Measurements from ENCODE around the gene POTEF.
"Not testable (repeated sequence)": the region's sequence is repeated elsewhere in the genome, so short reads cannot be mapped to it uniquely, and the experiment has no call there.

DNA sequence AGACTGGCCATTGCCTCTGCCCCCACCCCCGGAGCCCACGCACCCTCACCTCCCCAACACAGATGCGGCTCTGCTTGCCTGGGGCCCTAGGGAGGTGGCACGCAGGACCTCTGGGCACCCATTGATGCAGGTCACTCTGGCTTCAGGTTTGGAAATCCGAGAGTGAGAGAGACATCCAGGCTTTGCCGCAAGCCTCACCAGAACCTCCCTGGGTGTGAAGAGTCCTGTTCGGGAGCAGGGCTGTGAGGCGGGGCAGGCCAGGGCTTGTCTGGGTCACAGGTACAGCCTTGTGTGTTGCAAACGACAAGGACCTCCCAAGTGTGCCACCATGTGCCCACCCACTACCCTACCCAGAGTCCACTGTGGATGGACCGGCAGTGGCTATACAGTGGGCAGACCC, 7.5 kb upstream of the POTEF start:
- TF ChIP-seq, protein P1, sequence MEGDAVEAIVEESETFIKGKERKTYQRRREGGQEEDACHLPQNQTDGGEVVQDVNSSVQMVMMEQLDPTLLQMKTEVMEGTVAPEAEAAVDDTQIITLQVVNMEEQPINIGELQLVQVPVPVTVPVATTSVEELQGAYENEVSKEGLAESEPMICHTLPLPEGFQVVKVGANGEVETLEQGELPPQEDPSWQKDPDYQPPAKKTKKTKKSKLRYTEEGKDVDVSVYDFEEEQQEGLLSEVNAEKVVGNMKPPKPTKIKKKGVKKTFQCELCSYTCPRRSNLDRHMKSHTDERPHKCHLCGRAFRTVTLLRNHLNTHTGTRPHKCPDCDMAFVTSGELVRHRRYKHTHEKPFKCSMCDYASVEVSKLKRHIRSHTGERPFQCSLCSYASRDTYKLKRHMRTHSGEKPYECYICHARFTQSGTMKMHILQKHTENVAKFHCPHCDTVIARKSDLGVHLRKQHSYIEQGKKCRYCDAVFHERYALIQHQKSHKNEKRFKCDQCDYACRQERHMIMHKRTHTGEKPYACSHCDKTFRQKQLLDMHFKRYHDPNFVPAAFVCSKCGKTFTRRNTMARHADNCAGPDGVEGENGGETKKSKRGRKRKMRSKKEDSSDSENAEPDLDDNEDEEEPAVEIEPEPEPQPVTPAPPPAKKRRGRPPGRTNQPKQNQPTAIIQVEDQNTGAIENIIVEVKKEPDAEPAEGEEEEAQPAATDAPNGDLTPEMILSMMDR (tag by site-specific recombination; IDR thresholded peaks at IDR 0.05), result not testable (repeated sequence)
- TF ChIP-seq, protein P2, sequence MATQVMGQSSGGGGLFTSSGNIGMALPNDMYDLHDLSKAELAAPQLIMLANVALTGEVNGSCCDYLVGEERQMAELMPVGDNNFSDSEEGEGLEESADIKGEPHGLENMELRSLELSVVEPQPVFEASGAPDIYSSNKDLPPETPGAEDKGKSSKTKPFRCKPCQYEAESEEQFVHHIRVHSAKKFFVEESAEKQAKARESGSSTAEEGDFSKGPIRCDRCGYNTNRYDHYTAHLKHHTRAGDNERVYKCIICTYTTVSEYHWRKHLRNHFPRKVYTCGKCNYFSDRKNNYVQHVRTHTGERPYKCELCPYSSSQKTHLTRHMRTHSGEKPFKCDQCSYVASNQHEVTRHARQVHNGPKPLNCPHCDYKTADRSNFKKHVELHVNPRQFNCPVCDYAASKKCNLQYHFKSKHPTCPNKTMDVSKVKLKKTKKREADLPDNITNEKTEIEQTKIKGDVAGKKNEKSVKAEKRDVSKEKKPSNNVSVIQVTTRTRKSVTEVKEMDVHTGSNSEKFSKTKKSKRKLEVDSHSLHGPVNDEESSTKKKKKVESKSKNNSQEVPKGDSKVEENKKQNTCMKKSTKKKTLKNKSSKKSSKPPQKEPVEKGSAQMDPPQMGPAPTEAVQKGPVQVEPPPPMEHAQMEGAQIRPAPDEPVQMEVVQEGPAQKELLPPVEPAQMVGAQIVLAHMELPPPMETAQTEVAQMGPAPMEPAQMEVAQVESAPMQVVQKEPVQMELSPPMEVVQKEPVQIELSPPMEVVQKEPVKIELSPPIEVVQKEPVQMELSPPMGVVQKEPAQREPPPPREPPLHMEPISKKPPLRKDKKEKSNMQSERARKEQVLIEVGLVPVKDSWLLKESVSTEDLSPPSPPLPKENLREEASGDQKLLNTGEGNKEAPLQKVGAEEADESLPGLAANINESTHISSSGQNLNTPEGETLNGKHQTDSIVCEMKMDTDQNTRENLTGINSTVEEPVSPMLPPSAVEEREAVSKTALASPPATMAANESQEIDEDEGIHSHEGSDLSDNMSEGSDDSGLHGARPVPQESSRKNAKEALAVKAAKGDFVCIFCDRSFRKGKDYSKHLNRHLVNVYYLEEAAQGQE (tag by site-specific recombination; IDR thresholded peaks at IDR 0.05), result not testable (repeated sequence)

Data from HEK293 (cell line).